ENCODE results near the gene ARHGAP10.
A peak's percentile ranks its signal among the peaks of the same experiment; 100 is the strongest.

DNA sequence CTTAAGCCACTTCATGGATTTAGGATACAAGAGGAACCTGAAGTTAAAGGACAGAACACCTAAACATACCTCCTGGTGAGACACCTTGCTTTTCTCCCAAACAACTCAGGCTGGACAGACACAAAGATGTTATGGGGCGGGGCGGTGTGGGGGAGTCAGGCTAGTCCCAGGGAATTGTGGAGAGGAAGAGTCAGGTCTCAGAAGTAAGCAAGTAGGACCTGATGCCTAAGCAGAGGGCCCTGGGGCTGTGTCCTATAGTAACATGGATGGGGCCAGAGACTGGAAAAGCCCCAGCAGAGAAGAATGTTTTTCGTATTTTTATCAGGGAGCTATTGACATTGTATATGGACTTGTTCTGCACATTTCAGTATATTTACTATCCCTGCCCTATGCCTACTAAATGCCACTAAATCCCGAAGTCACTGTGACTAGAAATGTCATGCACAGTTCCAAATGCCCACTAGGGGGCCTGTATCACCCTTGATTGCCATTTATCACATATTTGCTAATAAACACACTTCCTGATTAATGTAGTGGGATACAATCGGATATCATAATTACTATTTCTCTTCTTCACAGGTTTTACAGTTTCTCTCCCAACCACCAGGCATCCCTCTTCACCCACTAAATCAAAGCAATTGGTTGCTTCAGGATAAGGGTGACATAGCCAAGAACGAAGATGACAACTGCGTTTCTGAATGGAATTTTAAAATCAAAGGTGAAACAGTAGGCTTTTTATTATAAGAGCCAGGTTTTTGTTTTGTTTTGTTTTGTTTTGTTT is 23.8 kb upstream of the ARHGAP10 start:
- TF ChIP-seq, protein P1, sequence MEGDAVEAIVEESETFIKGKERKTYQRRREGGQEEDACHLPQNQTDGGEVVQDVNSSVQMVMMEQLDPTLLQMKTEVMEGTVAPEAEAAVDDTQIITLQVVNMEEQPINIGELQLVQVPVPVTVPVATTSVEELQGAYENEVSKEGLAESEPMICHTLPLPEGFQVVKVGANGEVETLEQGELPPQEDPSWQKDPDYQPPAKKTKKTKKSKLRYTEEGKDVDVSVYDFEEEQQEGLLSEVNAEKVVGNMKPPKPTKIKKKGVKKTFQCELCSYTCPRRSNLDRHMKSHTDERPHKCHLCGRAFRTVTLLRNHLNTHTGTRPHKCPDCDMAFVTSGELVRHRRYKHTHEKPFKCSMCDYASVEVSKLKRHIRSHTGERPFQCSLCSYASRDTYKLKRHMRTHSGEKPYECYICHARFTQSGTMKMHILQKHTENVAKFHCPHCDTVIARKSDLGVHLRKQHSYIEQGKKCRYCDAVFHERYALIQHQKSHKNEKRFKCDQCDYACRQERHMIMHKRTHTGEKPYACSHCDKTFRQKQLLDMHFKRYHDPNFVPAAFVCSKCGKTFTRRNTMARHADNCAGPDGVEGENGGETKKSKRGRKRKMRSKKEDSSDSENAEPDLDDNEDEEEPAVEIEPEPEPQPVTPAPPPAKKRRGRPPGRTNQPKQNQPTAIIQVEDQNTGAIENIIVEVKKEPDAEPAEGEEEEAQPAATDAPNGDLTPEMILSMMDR (conservative IDR thresholded peaks at IDR 0.05; ENCODE audit: low read depth, low read length), result peak; percentile 91
- no peak for TF ChIP-seq EZH2 (IDR thresholded peaks at IDR 0.05; ENCODE audit: borderline replicate concordance, low read depth, low read length, poor library complexity, severe bottlenecking)

Data from A673 (cell line).